ENCODE measurements around the gene BACH1.
A peak's percentile ranks its signal among the peaks of the same experiment; 100 is the strongest.
"Not testable (repeated sequence)": the region's sequence is repeated elsewhere in the genome, so short reads cannot be mapped to it uniquely, and the experiment has no call there.

Gene BACH1

GRCh38 chr21:29271927-29272333 lies 26.8 kb upstream of the BACH1 start:
- Mint-ChIP-seq H3K9me3 (no peaks in the 10 kb centered on the region), H3K27me3 (peaks cover 4% of the 10 kb centered on the region), H3K4me3 (no peak overlapping the region), H3K4me1 (no peaks in the 10 kb centered on the region), H3K27ac (no peak overlapping the region), H3K36me3 (ENCODE audit: low read depth) (no peaks in the 10 kb centered on the region)
- ATAC-seq (no peak), DNase-seq (no peak)

GRCh38 chr21:29277442-29277841 lies 21.3 kb upstream of the BACH1 start:
- no peak overlapping the region for H3K4me3 Mint-ChIP-seq
- DNase-seq (no peak), ATAC-seq (no peak)
- H3K27ac Mint-ChIP-seq = no peak overlapping the region
- H3K4me1 Mint-ChIP-seq = no peaks in the 10 kb centered on the region
- H3K27me3 Mint-ChIP-seq = peaks cover 6% of the 10 kb centered on the region
- peaks cover 16% of the 10 kb centered on the region for H3K9me3 Mint-ChIP-seq
- H3K36me3 Mint-ChIP-seq (ENCODE audit: low read depth) = peaks cover 11% of the 10 kb centered on the region

DNA sequence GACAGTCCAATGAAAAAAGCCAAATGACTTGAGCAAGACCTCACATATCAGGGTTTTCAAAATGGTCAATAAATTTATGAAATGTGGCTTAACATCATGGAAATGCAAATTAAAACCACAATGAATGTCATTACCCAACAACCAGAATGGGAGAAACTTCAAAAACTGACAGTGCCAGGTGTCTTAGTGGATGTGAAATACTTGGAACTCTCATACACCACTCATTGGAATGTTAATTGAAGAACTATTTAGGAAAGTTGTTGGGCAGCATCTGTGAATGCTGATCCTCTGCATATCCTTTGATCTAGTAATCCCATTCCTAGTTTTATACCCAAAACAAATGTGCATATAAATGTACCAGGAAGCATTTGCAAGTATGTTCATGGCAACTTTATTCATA lies 19.2 kb upstream of the BACH1 start:
- Mint-ChIP-seq H3K9me3 (peaks cover 22% of the 10 kb centered on the region), H3K36me3 (ENCODE audit: low read depth) (peaks cover 11% of the 10 kb centered on the region), H3K27me3 (peaks cover 6% of the 10 kb centered on the region), H3K27ac (no peak overlapping the region), H3K4me3 (no peak overlapping the region), H3K4me1 (no peaks in the 10 kb centered on the region)
- no peak for ATAC-seq
- no peak for DNase-seq

DNA sequence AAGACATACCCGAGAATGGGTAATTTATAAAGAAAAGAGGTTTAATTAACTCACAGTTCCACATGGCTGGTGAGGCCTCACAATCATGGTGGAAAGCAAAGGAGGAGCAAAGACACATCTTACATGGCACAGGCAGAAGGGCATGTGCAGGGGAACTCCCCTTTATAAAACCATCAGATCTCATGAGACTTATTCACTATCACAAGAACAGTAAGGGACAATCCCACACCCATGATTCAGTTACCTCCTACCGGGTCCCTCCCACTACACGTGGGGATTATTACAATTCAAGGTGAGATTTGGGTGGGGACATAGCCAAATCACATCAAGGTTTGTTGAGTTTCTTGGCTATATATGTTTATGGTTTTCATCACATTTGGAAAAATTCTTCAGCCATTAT lies 16.9 kb upstream of the BACH1 start:
- H3K36me3 Mint-ChIP-seq (ENCODE audit: low read depth) = peaks cover 11% of the 10 kb centered on the region
- not testable (repeated sequence) for ATAC-seq, H3K4me1 Mint-ChIP-seq, H3K27me3 Mint-ChIP-seq, DNase-seq, H3K4me3 Mint-ChIP-seq, H3K27ac Mint-ChIP-seq
- peaks cover 26% of the 10 kb centered on the region for H3K9me3 Mint-ChIP-seq

DNA sequence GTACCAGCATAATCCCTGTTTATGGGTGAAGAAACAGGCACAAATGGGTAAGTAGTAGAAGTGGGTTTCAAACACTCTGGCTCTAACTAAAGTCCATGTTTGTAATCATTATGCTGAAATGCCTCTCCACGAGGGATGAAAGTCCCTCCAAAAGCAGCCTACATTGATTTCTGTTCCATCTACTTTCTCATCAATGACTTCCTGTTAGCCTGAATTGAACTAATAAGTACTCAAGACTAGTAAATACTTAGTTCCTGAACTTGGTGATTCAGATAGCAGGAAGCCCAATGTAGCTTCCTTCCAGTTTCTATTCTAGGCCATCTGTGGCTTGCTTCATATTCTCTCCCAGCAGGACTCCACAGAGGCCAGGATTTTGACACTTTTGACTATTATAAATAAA lies 11.3 kb upstream of the BACH1 start:
- DNase-seq = no peak

GRCh38 chr21:29288239-29288638 lies 10.5 kb upstream of the BACH1 start:
- peaks cover 4% of the 10 kb centered on the region for H3K4me1 Mint-ChIP-seq
- DNase-seq (no peak), ATAC-seq (no peak)
- H3K4me3 Mint-ChIP-seq = no peak overlapping the region
- H3K36me3 Mint-ChIP-seq (ENCODE audit: low read depth) = no peaks in the 10 kb centered on the region
- H3K27ac Mint-ChIP-seq = no peak overlapping the region
- H3K9me3 Mint-ChIP-seq = peaks cover 4% of the 10 kb centered on the region
- H3K27me3 Mint-ChIP-seq = peaks cover 4% of the 10 kb centered on the region

More for the DNA sequence above, 11.3 kb upstream of the BACH1 start:
- Mint-ChIP-seq H3K27ac (no peak overlapping the region), H3K4me3 (no peak overlapping the region), H3K36me3 (ENCODE audit: low read depth) (no peaks in the 10 kb centered on the region), H3K27me3 (peaks cover 4% of the 10 kb centered on the region), H3K4me1 (peaks cover 4% of the 10 kb centered on the region), H3K9me3 (peaks cover 11% of the 10 kb centered on the region)
- no peak for ATAC-seq

GRCh38 chr21:29289317-29289716 lies 9.4 kb upstream of the BACH1 start:
- no peak overlapping the region for H3K27ac Mint-ChIP-seq
- H3K27me3 Mint-ChIP-seq = peaks cover 4% of the 10 kb centered on the region
- peaks cover 4% of the 10 kb centered on the region for H3K9me3 Mint-ChIP-seq
- peaks cover 14% of the 10 kb centered on the region for H3K4me1 Mint-ChIP-seq
- ATAC-seq (no peak), DNase-seq (no peak)
- H3K36me3 Mint-ChIP-seq (ENCODE audit: low read depth) = no peaks in the 10 kb centered on the region
- H3K4me3 Mint-ChIP-seq = no peak overlapping the region

DNA sequence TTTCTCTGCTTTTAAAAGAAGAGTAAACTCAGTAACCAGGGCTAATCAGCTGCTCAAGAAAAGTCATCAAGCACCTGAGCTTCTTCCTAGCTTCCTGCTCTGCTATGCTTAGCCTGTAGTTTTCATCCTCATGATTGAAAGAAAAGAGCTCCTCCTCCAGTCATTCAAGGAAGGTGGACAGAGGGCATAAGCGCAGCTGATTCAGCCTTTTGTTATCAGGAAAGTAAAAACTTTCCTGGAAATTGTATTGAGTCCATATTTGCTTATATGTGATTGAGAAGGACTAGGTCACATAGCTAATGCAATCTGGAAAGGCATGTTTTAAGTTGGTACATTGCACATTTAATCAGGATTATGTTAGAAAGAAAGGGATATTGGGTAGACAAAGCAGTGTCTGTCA lies 8.5 kb upstream of the BACH1 start:
- Mint-ChIP-seq H3K27ac (no peak overlapping the region), H3K4me1 (peaks cover 23% of the 10 kb centered on the region), H3K36me3 (ENCODE audit: low read depth) (no peaks in the 10 kb centered on the region), H3K9me3 (peaks cover 2% of the 10 kb centered on the region), H3K4me3 (no peak overlapping the region), H3K27me3 (peaks cover 4% of the 10 kb centered on the region)
- no peak for DNase-seq
- ATAC-seq = no peak

GRCh38 chr21:29293495-29293894 lies 5.2 kb upstream of the BACH1 start:
- ATAC-seq = no peak

GRCh38 chr21:29295066-29295650 lies 3.6 kb upstream of the BACH1 start:
- Mint-ChIP-seq H3K9me3 (peaks cover 9% of the 10 kb centered on the region), H3K4me1 (peaks cover 47% of the 10 kb centered on the region), H3K36me3 (ENCODE audit: low read depth) (peaks cover 8% of the 10 kb centered on the region), H3K4me3 (no peak overlapping the region), H3K27me3 (peaks cover 2% of the 10 kb centered on the region), H3K27ac (peak overlapping the region; percentile 25)
- ATAC-seq = no peak
- DNase-seq = peak; percentile 27

More at GRCh38 chr21:29293495-29293894, 5.2 kb upstream of the BACH1 start:
- Mint-ChIP-seq H3K27ac (peak overlapping the region; percentile 39), H3K36me3 (ENCODE audit: low read depth) (peaks cover 4% of the 10 kb centered on the region), H3K27me3 (peaks cover 2% of the 10 kb centered on the region), H3K4me1 (peaks cover 37% of the 10 kb centered on the region), H3K4me3 (no peak overlapping the region), H3K9me3 (peaks cover 9% of the 10 kb centered on the region)
- DNase-seq = peak; percentile 10

- ATAC-seq (no peak), DNase-seq (no peak)
- peaks cover 9% of the 10 kb centered on the region for H3K9me3 Mint-ChIP-seq
- H3K27me3 Mint-ChIP-seq = peaks cover 2% of the 10 kb centered on the region
- H3K4me1 Mint-ChIP-seq = peaks cover 59% of the 10 kb centered on the region
- no peak overlapping the region for H3K4me3 Mint-ChIP-seq
- H3K36me3 Mint-ChIP-seq (ENCODE audit: low read depth) = peaks cover 8% of the 10 kb centered on the region
- H3K27ac Mint-ChIP-seq = no peak overlapping the region
Observed at GRCh38 chr21:29296446-29296845, 2.3 kb upstream of the BACH1 start.

DNA sequence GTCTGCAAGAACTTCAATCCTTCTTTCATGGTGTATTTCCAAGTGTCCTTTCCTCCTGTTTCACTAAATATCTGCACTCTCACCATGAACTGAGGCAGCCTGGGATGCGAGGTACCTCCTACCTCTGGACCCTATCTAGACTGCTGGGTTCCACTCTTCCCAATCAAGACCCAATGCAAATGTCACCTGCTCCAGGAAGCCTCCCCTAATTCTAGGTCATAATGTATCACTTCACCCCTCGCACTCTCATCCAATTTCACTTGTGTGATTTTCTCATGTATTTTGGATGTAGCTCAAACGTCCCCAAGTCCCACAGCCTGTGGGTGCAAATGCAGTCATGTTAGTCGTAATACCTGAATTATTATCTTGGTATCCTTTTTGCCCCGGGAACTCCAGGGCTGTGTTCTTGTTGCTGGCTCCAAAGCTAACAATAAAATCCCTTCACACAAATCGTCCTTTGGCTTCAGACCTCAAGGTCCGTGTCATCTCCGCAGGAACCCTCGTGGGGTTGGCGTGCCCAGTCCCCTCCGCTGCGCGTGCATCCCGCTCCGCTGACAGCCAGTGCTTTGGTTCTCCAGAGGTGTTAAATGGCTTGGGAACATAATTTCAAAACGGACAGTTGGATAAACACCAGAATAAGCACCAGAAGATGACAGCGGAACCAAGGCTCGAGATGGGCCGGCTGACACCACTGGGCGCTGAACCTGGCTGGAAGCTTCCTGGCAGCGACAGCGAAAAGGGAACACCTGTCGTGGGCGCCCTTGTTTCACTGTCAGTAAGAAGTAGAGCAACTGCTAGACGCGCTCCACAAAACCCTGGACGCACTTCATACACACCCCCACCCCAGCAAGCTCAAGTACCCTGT lies 1.0 kb upstream of the BACH1 start:
- Mint-ChIP-seq H3K36me3 (ENCODE audit: low read depth) (peaks cover 8% of the 10 kb centered on the region), H3K27me3 (peaks cover 2% of the 10 kb centered on the region), H3K27ac (no peak overlapping the region), H3K9me3 (peaks cover 9% of the 10 kb centered on the region), H3K4me1 (peaks cover 71% of the 10 kb centered on the region), H3K4me3 (peak overlapping the region; percentile 32)
- no peak for DNase-seq
- no peak for ATAC-seq

GRCh38 chr21:29299046-29299915 lies 559 bp downstream of the BACH1 start:
- peaks cover 2% of the 10 kb centered on the region for H3K27me3 Mint-ChIP-seq
- H3K9me3 Mint-ChIP-seq = peaks cover 9% of the 10 kb centered on the region
- peaks cover 9% of the 10 kb centered on the region for H3K36me3 Mint-ChIP-seq (ENCODE audit: low read depth)
- peak overlapping the region; percentile 95 for H3K27ac Mint-ChIP-seq
- peaks cover 75% of the 10 kb centered on the region for H3K4me1 Mint-ChIP-seq
- H3K4me3 Mint-ChIP-seq = peak overlapping the region; percentile 92
- peak; percentile 56 for ATAC-seq
- DNase-seq = peak; percentile 75

DNA sequence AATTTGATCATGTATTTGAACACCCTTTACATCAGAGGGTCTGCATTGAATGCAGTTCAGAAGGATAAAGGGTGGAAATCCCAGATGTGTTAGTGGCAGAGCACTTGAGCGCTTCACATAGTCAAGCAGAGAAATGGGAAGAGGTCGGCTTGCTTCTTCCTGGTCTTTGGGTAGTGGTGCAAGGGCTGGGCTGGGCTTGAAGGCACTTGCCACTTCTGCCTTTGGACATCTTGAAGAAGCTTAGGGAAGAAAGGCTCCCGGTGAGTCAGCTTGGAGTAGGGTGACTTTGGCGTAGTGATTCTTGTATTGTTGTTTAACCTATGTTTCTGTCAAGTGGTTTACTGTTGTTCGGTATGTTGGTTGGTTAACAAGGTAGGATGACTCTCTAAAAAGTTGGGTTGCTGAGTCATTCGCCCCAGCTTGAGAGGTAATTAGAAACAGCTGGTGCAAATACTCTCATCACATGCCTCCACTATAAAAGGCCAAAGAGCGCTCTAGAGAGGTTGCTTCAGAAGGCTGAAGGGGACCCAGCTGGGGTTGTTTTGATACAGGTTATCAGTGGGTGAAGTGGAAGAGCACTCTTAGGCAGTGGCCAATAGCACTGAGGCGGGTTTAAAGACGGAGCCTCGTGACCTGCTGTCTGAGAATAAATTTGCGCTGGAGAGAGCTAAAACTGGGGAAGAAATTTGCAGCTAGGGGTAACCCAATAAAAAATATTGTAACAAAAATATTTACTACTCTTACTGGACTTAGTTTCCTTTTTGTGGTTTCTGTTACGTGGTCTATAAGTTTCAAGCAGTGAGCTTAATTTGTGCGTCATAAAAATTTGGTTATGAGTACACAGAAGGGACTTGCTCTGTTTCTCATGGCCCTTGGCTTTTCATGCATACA lies 1.4 kb downstream of the BACH1 start:
- H3K36me3 Mint-ChIP-seq (ENCODE audit: low read depth) = peaks cover 9% of the 10 kb centered on the region
- peak; percentile 58 for ATAC-seq
- H3K4me1 Mint-ChIP-seq = peaks cover 74% of the 10 kb centered on the region
- peak; percentile 36 for DNase-seq
- H3K27me3 Mint-ChIP-seq = peaks cover 2% of the 10 kb centered on the region
- peak overlapping the region; percentile 92 for H3K4me3 Mint-ChIP-seq
- peaks cover 9% of the 10 kb centered on the region for H3K9me3 Mint-ChIP-seq
- H3K27ac Mint-ChIP-seq = peak overlapping the region; percentile 95

All from activated naive CD8-positive, alpha-beta T cell treated with anti-CD3 and anti-CD28 coated beads, Interleukin-2, amount 50 U/mL, for 24 hours (primary cell).